Gastroesophageal sphincter (tissue), 4 donors: ENCODE measurements around the gene KRT8. TPM values are rescaled to one million over a fixed set of nuclear protein-coding genes. Genes with fewer than 3 reads are reported as not detected.

Experiments used
- ATAC-seq: fragments of 150-250 bp; one replicate; pipeline ENCODE4 v1.9.1; 2016; ENCODE audit warnings: mild to moderate bottlenecking, moderate library complexity
- H3K27ac ChIP-seq, 4 donors: fragments of 200-600 bp; sonication (generic) in 3 of 4; 1 replicate in 3 of 4; 2 replicates in 1 of 4; pipeline ENCODE4 v1.5.1; 2016 to 2019
- H3K27me3 ChIP-seq: fragments of 200-600 bp; sonication (generic); one replicate; pipeline ENCODE4 v1.5.1; 2019
- H3K36me3 ChIP-seq, 2 donors: fragments of 200-600 bp; sonication (generic); one replicate each; pipeline ENCODE4 v1.5.1; 2019; ENCODE audit warnings: control low read depth in 1 of 2
- H3K4me1 ChIP-seq, 3 donors: fragments of 200-600 bp; sonication (generic); 1 replicate in 2 of 3; 2 replicates in 1 of 3; pipeline ENCODE4 v1.5.1; 2016 to 2019; ENCODE audit warnings: control low read depth in 2 of 3
- H3K4me3 ChIP-seq, 2 donors: fragments of 200-600 bp; sonication (generic); one replicate each; pipeline ENCODE4 v1.5.1; 2019; ENCODE audit warnings: mild to moderate bottlenecking in 1 of 2, moderate library complexity in 1 of 2
- H3K9me3 ChIP-seq, 3 donors: fragments of 200-600 bp; sonication (generic); one replicate each; pipeline ENCODE4 v1.5.1; 2017 to 2019; ENCODE audit warnings: control low read depth in 2 of 3
- CTCF ChIP-seq, 4 experiments: fragments of 200-600 bp in 2 of 4; fragments of 450-650 bp in 2 of 4; sonication (generic) in 1 of 4; IDR thresholded peaks; one replicate each; pipeline ENCODE4 v1.5.1; 2017 to 2019; ENCODE audit warnings: antibody characterized with exemption in 4 of 4, mild to moderate bottlenecking in 2 of 4, moderate library complexity in 2 of 4
- EP300 ChIP-seq: sonication (generic); formaldehyde crosslinking; IDR thresholded peaks from one replicate; pipeline ENCODE4 v1.6.1; 2017; ENCODE audit warnings: antibody characterized with exemption, mild to moderate bottlenecking
- POLR2A ChIP-seq, 2 donors: fragments of 450-650 bp; IDR thresholded peaks; one replicate each; pipeline ENCODE4 v1.6.1; 2017; ENCODE audit warnings: antibody characterized with exemption in 2 of 2, mild to moderate bottlenecking in 2 of 2, moderate library complexity in 1 of 2
- POLR2AphosphoS5 ChIP-seq: sonication (generic); formaldehyde crosslinking; IDR thresholded peaks from one replicate; pipeline ENCODE4 v1.6.1; 2017; ENCODE audit warnings: antibody characterized with exemption
- WGBS, 2 donors: methylation state at CpG; one replicate each; pipeline ENCODE4 v1.1.5; 2018; ENCODE audit warnings: low coverage in 1 of 2; 5-methylcytosine and 5-hydroxymethylcytosine counted together
- total RNA-seq, 4 donors: library from RNA; depleted of rRNA; stranded (reverse); fragments of >200 nt; gene quantifications; one replicate each; pipeline ENCODE4 v1.1.0, GENCODE V29; 2016

KRT8 gene
- total RNA-seq, 4 donors from 2014 or later = 72.0 to 565 (median 255) TPM

GRCh38 chr12:52849511-52849910 is 55.4 kb downstream of the KRT8 start:
- Histone ChIP-seq H3K4me1 (no peaks in the 10 kb centered on the region), H3K36me3 (no peaks in the 10 kb centered on the region), H3K4me3 (no peak overlapping the region), H3K9me3 (no peaks in the 10 kb centered on the region), H3K27ac (no peak overlapping the region), H3K27me3 (no peaks in the 10 kb centered on the region)
- WGBS, 2 donors = 80 to 90% methylated on average over 2 to 3 of the region's 6 CpGs
- no peak for TF ChIP-seq EP300
- no peak for TF ChIP-seq POLR2AphosphoS5
- no peak for TF ChIP-seq CTCF (IDR thresholded peaks at IDR 0.05)
- TF ChIP-seq POLR2A (IDR thresholded peaks at IDR 0.05) = no peak
- ATAC-seq = no peak

- no peaks in the 10 kb centered on the region for H3K4me1 ChIP-seq
- WGBS, 2 donors = no CpG with 5 or more reads among the region's 16 CpGs
- H3K27ac ChIP-seq = no peak within 1 kb of the TSS
- no peak within 1 kb of the TSS for H3K4me3 ChIP-seq
- no peaks in the 10 kb centered on the region for H3K9me3 ChIP-seq
- H3K36me3 ChIP-seq = no peaks in the 10 kb centered on the region
- TF ChIP-seq EP300 (no peak), POLR2A (IDR thresholded peaks at IDR 0.05) (no peak), CTCF (IDR thresholded peaks at IDR 0.05) (no peak), POLR2AphosphoS5 (no peak)
- no peak for ATAC-seq
- no peaks in the 10 kb centered on the region for H3K27me3 ChIP-seq
Observed at GRCh38 chr12:52848661-52849255, 56.1 kb downstream of the KRT8 start, which contains the start of gene KRT78. TSS of gene KRT78 (minus strand) at chr12:52848994. CDS start at chr12:52848930, 64 bp downstream.

- 88 to 100% methylated on average over 3 to 6 of the region's 12 CpGs for WGBS, 2 donors
- Histone ChIP-seq H3K4me1 (no peaks in the 10 kb centered on the region), H3K27me3 (no peaks in the 10 kb centered on the region), H3K36me3 (no peaks in the 10 kb centered on the region), H3K27ac (no peak overlapping the region), H3K4me3 (no peak overlapping the region), H3K9me3 (no peaks in the 10 kb centered on the region)
- no peak for ATAC-seq
- TF ChIP-seq EP300 (no peak), POLR2A (IDR thresholded peaks at IDR 0.05) (no peak), POLR2AphosphoS5 (no peak), CTCF (IDR thresholded peaks at IDR 0.05) (no peak)
Observed at GRCh38 chr12:52847335-52848102, 57.4 kb downstream of the KRT8 start.

Other genes starting within 250 kb of the KRT8 start
- not detected for gene KRT1, start 224.7 kb downstream of the KRT8 start, total RNA-seq
- gene KRT77, start 201.6 kb downstream of the KRT8 start, total RNA-seq = not detected
- gene KRT76, start 127.7 kb downstream of the KRT8 start, total RNA-seq = under 1 TPM in 1 of 4 donors, not detected in 3; 0.15 TPM
- not detected for gene KRT3, start 109.0 kb downstream of the KRT8 start, total RNA-seq
- gene KRT4, start 91.0 kb downstream of the KRT8 start, total RNA-seq = 100 to 1,000 TPM in 1 of 4 donors, 10 to 100 TPM in 1, 1 to 10 TPM in 2; 3.5 to 227 (median 10.8) TPM
- not detected for gene KRT79, start 70.8 kb downstream of the KRT8 start, total RNA-seq
- gene KRT78, start 56.1 kb downstream of the KRT8 start, total RNA-seq = 1 to 10 TPM in 3 of 4 donors, under 1 TPM in 1; 0.27 to 9.5 (median 1.5) TPM
- gene KRT18, start 44.0 kb upstream of the KRT8 start, total RNA-seq = 10 to 100 TPM in 3 of 4 donors, 1 to 10 TPM in 1; 4.7 to 73.5 (median 24.3) TPM
- gene EIF4B, start 101.4 kb upstream of the KRT8 start, total RNA-seq = 100 to 1,000 TPM; 521 to 701 (median 591) TPM
- gene TNS2, start 145.0 kb upstream of the KRT8 start, total RNA-seq = 100 to 1,000 TPM; 108 to 323 (median 182) TPM
- 100 to 1,000 TPM in 2 of 4 donors, 10 to 100 TPM in 2; 79.1 to 137 (median 110) TPM for gene SPRYD3, start 174.3 kb upstream of the KRT8 start, total RNA-seq
- gene IGFBP6, start 192.6 kb upstream of the KRT8 start, total RNA-seq = 1,000 to 10,000 TPM in 2 of 4 donors, 100 to 1,000 TPM in 2; 632 to 1,838 (median 914) TPM
- gene SOAT2, start 198.4 kb upstream of the KRT8 start, total RNA-seq = under 1 TPM in 1 of 4 donors, not detected in 3; 0.31 TPM